ENCODE measurements around the gene MEN1. TPM values are rescaled to one million over a fixed set of nuclear protein-coding genes. Genes with fewer than 3 reads are reported as not detected.

Gene MEN1
- total RNA-seq, 2 experiments from 2014 or later = 44.4 to 72.4 TPM

DNA sequence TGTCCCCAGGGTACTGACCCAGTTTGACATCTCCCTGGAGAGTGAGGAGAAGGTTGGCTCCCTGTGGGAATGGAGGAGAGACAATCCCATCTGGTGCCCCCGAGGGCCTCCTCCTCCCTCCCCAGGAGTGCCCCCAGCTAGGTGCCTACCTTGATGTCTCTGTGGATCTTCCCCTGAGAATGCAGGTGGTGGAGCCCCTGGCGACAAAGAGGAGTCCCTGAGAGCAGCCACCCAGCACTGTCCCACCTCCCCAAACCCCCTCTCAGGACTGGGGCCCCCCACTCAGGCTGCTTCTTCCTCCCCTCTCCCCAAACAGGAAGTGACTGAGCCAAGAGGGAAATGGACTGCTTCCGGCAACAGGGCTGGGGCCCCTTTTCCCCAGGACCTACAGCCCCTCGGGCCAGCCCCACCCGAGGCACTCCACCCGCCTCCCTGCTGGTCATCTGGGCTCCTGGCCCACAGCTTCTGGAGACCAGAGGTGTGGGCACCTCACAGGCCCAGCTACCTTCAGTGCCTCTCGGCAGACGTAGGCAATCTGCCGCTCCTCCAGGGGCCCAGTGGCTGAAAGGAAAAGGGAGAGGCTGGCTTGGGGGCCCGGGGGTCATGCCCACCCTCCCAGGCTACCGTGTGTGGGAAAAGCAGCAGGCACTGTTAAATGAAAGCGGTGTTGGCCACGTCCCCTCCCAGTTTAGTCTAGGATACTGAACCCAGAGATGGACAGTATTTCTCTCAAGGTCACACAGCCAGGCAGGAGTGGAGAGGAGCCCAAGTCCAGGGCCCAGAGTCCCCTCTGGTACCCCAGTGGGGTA lies 8.6 kb downstream of the MEN1 start:
- H2AFZ ChIP-seq (ENCODE audit: low read length) = peak overlapping the region; percentile 28; the same call in 1 of the 2 replicates
- H3K27ac ChIP-seq (ENCODE audit: low read depth, low read length, poor library complexity, severe bottlenecking) = peak overlapping the region; percentile 82
- POLR2A ChIA-PET = interaction anchor here (0.6 to 3.0 kb wide), 3 partner anchors 8 to 117 kb away, joined by 3 to 14 read pairs (median 3); partner anchors contain the start of genes MEN1 and SF1
- H3K4me1 ChIP-seq (ENCODE audit: insufficient read depth, low read length, poor library complexity, severe bottlenecking) = peaks cover 47% of the 10 kb centered on the region
- DNase-seq (ENCODE audit: low spot score) = peak; percentile 37
- H3K9me3 ChIP-seq (ENCODE audit: low read length) = no peaks in the 10 kb centered on the region
- H3K4me2 ChIP-seq (ENCODE audit: low read length) = peak overlapping the region; percentile 91
- no peaks in the 10 kb centered on the region for H4K20me1 ChIP-seq (ENCODE audit: insufficient read depth, low read length)
- CTCF ChIA-PET (ENCODE audit: unreplicated experiment) = interaction anchor here (0.6 to 0.7 kb wide), 2 partner anchors 8 to 54 kb away, joined by 3 to 4 read pairs; no protein-coding TSS in a partner anchor
- H3K4me3 ChIP-seq (ENCODE audit: low read depth, low read length, poor library complexity, severe bottlenecking) = peak overlapping the region; percentile 78
- intact Hi-C loops (cut with micrococcal nuclease; ENCODE audit: unreplicated experiment) = loop anchor here (1.0 to 2.0 kb wide), 4 partner anchors 15 to 59 kb away; partner anchors contain the start of genes CDC42BPG and SF1
- peaks cover 73% of the 10 kb centered on the region for H3K36me3 ChIP-seq (ENCODE audit: insufficient read depth, low read length)
- H3K79me2 ChIP-seq (ENCODE audit: insufficient read depth, low read depth, low read length) = peaks cover 18% of the 10 kb centered on the region; the same call in 1 of the 2 replicates
- BruUV-seq (replicated peaks) = no TSS peak
- TF ChIP-seq EZH2phosphoT487 (IDR thresholded peaks at IDR 0.05; ENCODE audit: borderline replicate concordance, low read depth, low read length) = no peak
- TF ChIP-seq, protein P1, sequence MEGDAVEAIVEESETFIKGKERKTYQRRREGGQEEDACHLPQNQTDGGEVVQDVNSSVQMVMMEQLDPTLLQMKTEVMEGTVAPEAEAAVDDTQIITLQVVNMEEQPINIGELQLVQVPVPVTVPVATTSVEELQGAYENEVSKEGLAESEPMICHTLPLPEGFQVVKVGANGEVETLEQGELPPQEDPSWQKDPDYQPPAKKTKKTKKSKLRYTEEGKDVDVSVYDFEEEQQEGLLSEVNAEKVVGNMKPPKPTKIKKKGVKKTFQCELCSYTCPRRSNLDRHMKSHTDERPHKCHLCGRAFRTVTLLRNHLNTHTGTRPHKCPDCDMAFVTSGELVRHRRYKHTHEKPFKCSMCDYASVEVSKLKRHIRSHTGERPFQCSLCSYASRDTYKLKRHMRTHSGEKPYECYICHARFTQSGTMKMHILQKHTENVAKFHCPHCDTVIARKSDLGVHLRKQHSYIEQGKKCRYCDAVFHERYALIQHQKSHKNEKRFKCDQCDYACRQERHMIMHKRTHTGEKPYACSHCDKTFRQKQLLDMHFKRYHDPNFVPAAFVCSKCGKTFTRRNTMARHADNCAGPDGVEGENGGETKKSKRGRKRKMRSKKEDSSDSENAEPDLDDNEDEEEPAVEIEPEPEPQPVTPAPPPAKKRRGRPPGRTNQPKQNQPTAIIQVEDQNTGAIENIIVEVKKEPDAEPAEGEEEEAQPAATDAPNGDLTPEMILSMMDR (conservative IDR thresholded peaks at IDR 0.05; ENCODE audit: low read length) = 0 out of 2 replicates have a peak, but pooled peaks have one; percentile 20
- H3K9me2 ChIP-seq (ENCODE audit: insufficient read depth, low read length) = no peaks in the 10 kb centered on the region

DNA sequence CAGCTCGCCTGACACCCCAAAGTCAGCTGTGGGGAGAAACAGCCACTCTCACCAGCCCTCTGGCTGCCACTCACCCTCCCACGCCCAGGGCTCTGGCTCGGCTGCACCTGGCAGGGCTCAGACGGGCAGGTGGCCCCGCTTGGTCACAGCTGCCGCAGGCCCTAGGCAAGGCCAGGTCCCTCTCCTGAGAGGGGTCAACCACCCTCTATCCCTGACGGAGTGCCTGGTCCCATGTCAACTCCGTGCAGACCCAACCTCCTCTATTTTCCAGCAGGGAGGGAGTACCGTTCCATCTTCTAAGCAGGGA lies 9.2 kb downstream of the MEN1 start:
- no peaks in the 10 kb centered on the region for H3K9me2 ChIP-seq (ENCODE audit: insufficient read depth, low read length)
- peaks cover 18% of the 10 kb centered on the region; the same call in 1 of the 2 replicates for H3K79me2 ChIP-seq (ENCODE audit: insufficient read depth, low read depth, low read length)
- H3K36me3 ChIP-seq (ENCODE audit: insufficient read depth, low read length) = peaks cover 73% of the 10 kb centered on the region
- no peak for TF ChIP-seq EZH2phosphoT487 (IDR thresholded peaks at IDR 0.05; ENCODE audit: borderline replicate concordance, low read depth, low read length)
- TF ChIP-seq, protein P1 (conservative IDR thresholded peaks at IDR 0.05; ENCODE audit: low read length) = no peak
- H3K4me3 ChIP-seq (ENCODE audit: low read depth, low read length, poor library complexity, severe bottlenecking) = peak overlapping the region; percentile 78
- no peak overlapping the region for H2AFZ ChIP-seq (ENCODE audit: low read length)
- no TSS peak for BruUV-seq (replicated peaks)
- ChIA-PET POLR2A (interaction anchor here (3.0 kb wide), 1 partner anchor 9 kb away, joined by 14 read pairs; the partner anchor contains the start of gene MEN1), CTCF (ENCODE audit: unreplicated experiment) (no interaction called here)
- H3K4me1 ChIP-seq (ENCODE audit: insufficient read depth, low read length, poor library complexity, severe bottlenecking) = peaks cover 47% of the 10 kb centered on the region
- H4K20me1 ChIP-seq (ENCODE audit: insufficient read depth, low read length) = no peaks in the 10 kb centered on the region
- H3K9me3 ChIP-seq (ENCODE audit: low read length) = no peaks in the 10 kb centered on the region
- H3K4me2 ChIP-seq (ENCODE audit: low read length) = peak overlapping the region; percentile 91
- peak; percentile 20 for DNase-seq (ENCODE audit: low spot score)
- intact Hi-C loops (cut with micrococcal nuclease; ENCODE audit: unreplicated experiment) = no loop called here
- H3K27ac ChIP-seq (ENCODE audit: low read depth, low read length, poor library complexity, severe bottlenecking) = peak overlapping the region; percentile 82

Measured in OCI-LY7 (cell line).